ENCODE results near the gene TFF1.

- TF ChIP-seq POLR2A (IDR thresholded peaks at IDR 0.05; ENCODE audit: low read length) (no peak), GATA1 (IDR thresholded peaks at IDR 0.05; ENCODE audit: low read depth, low read length) (no peak)
Measured at GRCh38 chr21:42374457-42374856, 8.1 kb upstream of the TFF1 start.

Measured in erythroblast (primary cell).